HEK293 (cell line): Measurements from ENCODE around the gene C1QC.

Source experiments
- CTCF ChIA-PET: fragments of 350-600 bp; formaldehyde crosslinking; extraction: SDS; loops from one replicate; lab custom pipeline; 2021; ENCODE audit warnings: antibody characterized with exemption; lab: Yijun Ruan, JAX
- POLR2A ChIA-PET: fragments of 300-600 bp; formaldehyde crosslinking; extraction: SDS; loops from one replicate; lab custom pipeline; 2020; ENCODE audit warnings: antibody characterized with exemption, inconsistent platforms; lab: Yijun Ruan, JAX
- H3K27ac ChIP-seq: fragments of 200-500 bp; sonication (Bioruptor generic); 2 replicates; pipeline ENCODE4 v1.5.1; 2014; ENCODE audit warnings: low read depth, low read length, control low read depth, inconsistent platforms; ENCODE audit errors: extremely low read depth
- H3K36me3 ChIP-seq, 2 experiments: fragments of 200-500 bp in 1 of 2; sonication (Bioruptor generic) in 1 of 2; 1 replicate in 1 of 2; 2 replicates in 1 of 2; pipeline ENCODE4 v1.5.1; 2014 to 2017; ENCODE audit warnings: inconsistent platforms in 2 of 2, low read length in 2 of 2; ENCODE audit not compliant: control insufficient read depth in 2 of 2, insufficient read depth in 1 of 2
- H3K4me1 ChIP-seq: fragments of 200-500 bp; sonication (Bioruptor generic); 2 replicates; pipeline ENCODE4 v1.5.1; 2014; ENCODE audit warnings: mild to moderate bottlenecking, low read length, inconsistent platforms; ENCODE audit not compliant: control insufficient read depth, insufficient read depth
- H3K4me3 ChIP-seq: 2 replicates; pipeline ENCODE4 v1.5.1; 2011; ENCODE audit warnings: low read depth, mild to moderate bottlenecking, control low read depth, low read length, moderate library complexity
- H3K9me3 ChIP-seq: fragments of 200-500 bp; sonication (Bioruptor generic); 2 replicates; pipeline ENCODE4 v1.5.1; 2014; ENCODE audit warnings: low read depth, low read length, inconsistent platforms; ENCODE audit not compliant: control insufficient read depth, insufficient read depth
- BCL11B ChIP-seq: fragments of 450-650 bp; formaldehyde crosslinking; IDR thresholded peaks from 2 replicates; pipeline ENCODE4 v1.5.1; 2016; ENCODE audit warnings: low read depth, missing biosample characterization, missing genetic modification characterization
- PRDM4 ChIP-seq: fragments of 450-650 bp; formaldehyde crosslinking; IDR thresholded peaks from 2 replicates; pipeline ENCODE4 v1.5.1; 2017; ENCODE audit warnings: missing biosample characterization, missing genetic modification characterization
- SCRT1 ChIP-seq: fragments of 450-650 bp; formaldehyde crosslinking; IDR thresholded peaks from 2 replicates; pipeline ENCODE4 v1.5.1; 2016; ENCODE audit warnings: missing biosample characterization, missing genetic modification characterization, borderline replicate concordance
- ZFHX2 ChIP-seq: fragments of 450-650 bp; formaldehyde crosslinking; conservative IDR thresholded peaks from 2 replicates; pipeline ENCODE4 v1.5.1; 2016; ENCODE audit warnings: missing biosample characterization, missing genetic modification characterization
- ZNF416 ChIP-seq: fragments of 450-650 bp; formaldehyde crosslinking; IDR thresholded peaks from 2 replicates; pipeline ENCODE4 v1.5.1; 2016; ENCODE audit warnings: missing biosample characterization, missing genetic modification characterization
- ZNF433 ChIP-seq: fragments of 450-650 bp; formaldehyde crosslinking; IDR thresholded peaks from 2 replicates; pipeline ENCODE4 v1.5.1; 2016; ENCODE audit warnings: missing biosample characterization, missing genetic modification characterization, low read depth
- ZNF449 ChIP-seq: fragments of 450-650 bp; formaldehyde crosslinking; IDR thresholded peaks from 2 replicates; pipeline ENCODE4 v1.5.1; 2017; ENCODE audit warnings: missing biosample characterization, mild to moderate bottlenecking, missing genetic modification characterization, moderate library complexity
- ZNF518A ChIP-seq: fragments of 450-650 bp; formaldehyde crosslinking; conservative IDR thresholded peaks from 2 replicates; pipeline ENCODE4 v1.5.1; 2016; ENCODE audit warnings: low read depth, missing biosample characterization, missing genetic modification characterization
- ZNF571 ChIP-seq: fragments of 450-650 bp; formaldehyde crosslinking; IDR thresholded peaks from 2 replicates; pipeline ENCODE4 v1.5.0; 2017; ENCODE audit warnings: missing biosample characterization, missing genetic modification characterization
- ZNF580 ChIP-seq: fragments of 450-650 bp; formaldehyde crosslinking; IDR thresholded peaks from 2 replicates; pipeline ENCODE4 v1.5.1; 2016; ENCODE audit warnings: missing biosample characterization, missing genetic modification characterization

Gene C1QC

GRCh38 chr1:22619252-22619651 is 24.2 kb upstream of the C1QC start:
- H3K4me3 ChIP-seq: no peak overlapping the region
- POLR2A ChIA-PET: no interaction called here
- CTCF ChIA-PET: no interaction called here

More at GRCh38 chr1:22619252-22619651, 24.2 kb upstream of the C1QC start:
- no peak for TF ChIP-seq SCRT1 (tag by site-specific recombination)
- TF ChIP-seq ZNF571 (tag by site-specific recombination): no peak
- no peak for TF ChIP-seq BCL11B (tag by site-specific recombination)
- no peak for TF ChIP-seq ZNF518A (tag by site-specific recombination)
- TF ChIP-seq ZFHX2 (tag by site-specific recombination): no peak
- no peak for TF ChIP-seq PRDM4 (tag by site-specific recombination)
- no peak for TF ChIP-seq ZNF580 (tag by site-specific recombination)
- no peak for TF ChIP-seq ZNF449 (tag by site-specific recombination)
- TF ChIP-seq ZNF433: no peak
- no peak for TF ChIP-seq ZNF416 (tag by site-specific recombination)
- Histone ChIP-seq H3K27ac (no peak overlapping the region), H3K4me1 (no peaks in the 10 kb centered on the region), H3K9me3 (no peaks in the 10 kb centered on the region), H3K36me3 (no peaks in the 10 kb centered on the region)
